PC-9 (cell line): ENCODE results near the gene PDE4B.

Experiments
- CTCF ChIP-seq: fragments of 200-600 bp; sonication (generic); conservative IDR thresholded peaks from 2 replicates; pipeline ENCODE4 v1.6.1; 2017; ENCODE audit warnings: mixed run types, antibody characterized with exemption, mild to moderate bottlenecking, moderate library complexity
- EZH2 ChIP-seq: fragments of 200-600 bp; sonication (generic); IDR thresholded peaks from 2 replicates; pipeline ENCODE4 v1.8.0; 2017; ENCODE audit warnings: antibody characterized with exemption, low read depth

DNA sequence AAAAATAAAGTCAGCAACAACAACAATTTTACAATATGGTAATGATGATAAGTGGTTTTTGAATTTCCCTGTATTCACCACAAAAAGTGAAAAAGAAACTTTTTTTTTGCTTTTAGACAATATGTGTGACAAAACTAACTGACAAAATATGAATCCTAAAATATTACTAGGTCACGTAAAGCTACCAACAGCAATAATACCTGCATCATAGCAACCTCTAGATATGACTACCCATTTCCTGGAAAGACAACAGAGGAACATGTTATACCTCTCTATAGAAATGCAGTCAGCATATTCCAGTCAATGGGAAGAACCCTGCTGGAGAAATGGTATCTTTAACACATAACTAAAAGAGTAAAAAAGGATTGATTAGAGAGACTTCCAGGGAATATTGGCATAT is 73.7 kb downstream of the PDE4B start:
- TF ChIP-seq CTCF (no peak), EZH2 (no peak)
